HEK293 (cell line): ENCODE results near the gene MYL4.

ENCODE experiments used
- CTCF ChIP-seq: fragments of 450-650 bp; formaldehyde crosslinking; IDR thresholded peaks from 2 replicates; pipeline ENCODE4 v1.5.1; 2016; ENCODE audit warnings: missing biosample characterization, missing genetic modification characterization
- KLF10 ChIP-seq: fragments of 450-650 bp; IDR thresholded peaks from 2 replicates; pipeline ENCODE4 v1.5.1; 2018; ENCODE audit warnings: missing biosample characterization, mild to moderate bottlenecking, missing genetic modification characterization
- RBAK ChIP-seq: fragments of 450-650 bp; formaldehyde crosslinking; IDR thresholded peaks from 2 replicates; pipeline ENCODE4 v1.5.1; 2016; ENCODE audit warnings: missing biosample characterization, missing genetic modification characterization
- SETDB1 ChIP-seq: IDR thresholded peaks from one replicate; pipeline ENCODE4 v1.6.1; 2017; ENCODE audit warnings: mild to moderate bottlenecking, low read length, moderate library complexity, mixed read lengths; ENCODE audit not compliant: insufficient read length
- WT1 ChIP-seq: fragments of 450-650 bp; formaldehyde crosslinking; IDR thresholded peaks from 2 replicates; pipeline ENCODE4 v1.5.1; 2016; ENCODE audit warnings: missing biosample characterization, missing genetic modification characterization
- ZBTB11 ChIP-seq: fragments of 450-650 bp; formaldehyde crosslinking; conservative IDR thresholded peaks from 2 replicates; pipeline ENCODE4 v1.5.1; 2016; ENCODE audit warnings: low read depth, missing biosample characterization, missing genetic modification characterization
- ZFP37 ChIP-seq: fragments of 450-650 bp; formaldehyde crosslinking; IDR thresholded peaks from 2 replicates; pipeline ENCODE4 v1.5.1; 2016; ENCODE audit warnings: missing biosample characterization, missing genetic modification characterization
- ZNF76 ChIP-seq: fragments of 450-650 bp; formaldehyde crosslinking; IDR thresholded peaks from 2 replicates; pipeline ENCODE4; 2016; ENCODE audit warnings: low read depth, missing biosample characterization, missing genetic modification characterization, borderline replicate concordance

- no peak for TF ChIP-seq CTCF
- no peak for TF ChIP-seq ZBTB11 (tag by site-specific recombination)
- TF ChIP-seq RBAK (tag by site-specific recombination) = no peak
- TF ChIP-seq SETDB1 = no peak
- no peak for TF ChIP-seq ZNF76
- TF ChIP-seq ZFP37 (tag by site-specific recombination) = no peak
- no peak for TF ChIP-seq KLF10 (tag by site-specific recombination)
- TF ChIP-seq WT1 (tag by site-specific recombination) = no peak
Measured at GRCh38 chr17:47254403-47254943, 45.3 kb downstream of the MYL4 start.
